HepG2 (cell line): Measurements from ENCODE around the gene FAM81A.

Experiments used
- FOXM1 ChIP-seq: sonication (generic); formaldehyde crosslinking; IDR thresholded peaks from 2 replicates; pipeline ENCODE4 v1.5.0; 2020; ENCODE audit warnings: missing genetic modification reagents
- HDAC6 ChIP-seq: fragments of 200-600 bp; sonication (generic); IDR thresholded peaks from 2 replicates; pipeline ENCODE4 v1.7.0; 2017; ENCODE audit warnings: mild to moderate bottlenecking, antibody characterized with exemption, low read length, low read depth
- NFE2L2 ChIP-seq: fragments of 150-350 bp; IDR thresholded peaks from 2 replicates; pipeline ENCODE4 v1.6.1; 2014; ENCODE audit warnings: low read length
- NPAS2 ChIP-seq: sonication (generic); formaldehyde crosslinking; IDR thresholded peaks from 2 replicates; pipeline ENCODE4 v1.8.0; 2022; ENCODE audit warnings: mild to moderate bottlenecking, missing genetic modification reagents, borderline replicate concordance
- POLR2A ChIP-seq, 2 experiments: IDR thresholded peaks; 2 replicates each; pipeline ENCODE4 v1.6.1; 2011; ENCODE audit warnings: low read depth in 2 of 2, low read length in 2 of 2, mild to moderate bottlenecking in 1 of 2, moderate library complexity in 1 of 2; ENCODE audit not compliant: insufficient read depth in 1 of 2
- RAD21 ChIP-seq: fragments of 450-650 bp; formaldehyde crosslinking; IDR thresholded peaks from 2 replicates; pipeline ENCODE4 v1.5.0; 2020; ENCODE audit warnings: mild to moderate bottlenecking
- TF ChIP-seq, protein P1 (sequence below): sonication (generic); formaldehyde crosslinking; IDR thresholded peaks from 2 replicates; pipeline ENCODE4 v1.5.0; 2020; ENCODE audit warnings: mild to moderate bottlenecking, missing genetic modification reagents, moderate library complexity
- TF ChIP-seq, protein P2 (sequence below): conservative IDR thresholded peaks from 2 replicates; pipeline ENCODE4 v1.6.1; 2018; ENCODE audit warnings: missing genetic modification reagents
- TF ChIP-seq, protein P3 (sequence below): fragments of 450-650 bp; IDR thresholded peaks from 2 replicates; pipeline ENCODE4 v1.6.1; 2017; ENCODE audit warnings: mild to moderate bottlenecking
- TF ChIP-seq, protein P4 (sequence below): sonication (generic); formaldehyde crosslinking; IDR thresholded peaks from 2 replicates; pipeline ENCODE4 v1.8.0; 2022; ENCODE audit warnings: missing genetic modification reagents, mild to moderate bottlenecking, moderate library complexity, borderline replicate concordance
- TF ChIP-seq, protein P5 (sequence below): sonication (generic); formaldehyde crosslinking; IDR thresholded peaks from 2 replicates; pipeline ENCODE4 v1.8.0; 2022; ENCODE audit warnings: low read depth, missing genetic modification reagents
- TF ChIP-seq, protein P6 (sequence below): sonication (generic); formaldehyde crosslinking; IDR thresholded peaks from 2 replicates; pipeline ENCODE4 v1.4.0; 2020; ENCODE audit warnings: missing genetic modification reagents

DNA sequence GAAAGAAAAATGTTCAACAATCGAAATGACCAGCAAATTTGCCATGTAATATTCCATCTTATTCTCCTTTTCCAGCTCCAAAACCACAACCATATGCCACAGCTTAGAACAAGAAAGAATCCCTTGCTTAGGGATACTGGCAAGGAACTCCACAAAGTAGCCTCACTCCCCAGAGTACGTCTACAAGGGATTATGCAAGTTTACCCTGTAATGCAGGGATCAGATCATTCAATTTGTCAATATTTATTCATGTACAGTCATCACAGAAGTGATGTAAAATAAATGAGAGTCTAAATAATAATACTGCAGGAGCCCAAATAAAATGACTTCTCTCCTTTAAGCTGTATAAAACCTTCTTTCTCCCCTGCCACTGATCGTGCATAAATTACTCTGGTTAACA, 41.8 kb upstream of the FAM81A start:
- TF ChIP-seq, protein P1, sequence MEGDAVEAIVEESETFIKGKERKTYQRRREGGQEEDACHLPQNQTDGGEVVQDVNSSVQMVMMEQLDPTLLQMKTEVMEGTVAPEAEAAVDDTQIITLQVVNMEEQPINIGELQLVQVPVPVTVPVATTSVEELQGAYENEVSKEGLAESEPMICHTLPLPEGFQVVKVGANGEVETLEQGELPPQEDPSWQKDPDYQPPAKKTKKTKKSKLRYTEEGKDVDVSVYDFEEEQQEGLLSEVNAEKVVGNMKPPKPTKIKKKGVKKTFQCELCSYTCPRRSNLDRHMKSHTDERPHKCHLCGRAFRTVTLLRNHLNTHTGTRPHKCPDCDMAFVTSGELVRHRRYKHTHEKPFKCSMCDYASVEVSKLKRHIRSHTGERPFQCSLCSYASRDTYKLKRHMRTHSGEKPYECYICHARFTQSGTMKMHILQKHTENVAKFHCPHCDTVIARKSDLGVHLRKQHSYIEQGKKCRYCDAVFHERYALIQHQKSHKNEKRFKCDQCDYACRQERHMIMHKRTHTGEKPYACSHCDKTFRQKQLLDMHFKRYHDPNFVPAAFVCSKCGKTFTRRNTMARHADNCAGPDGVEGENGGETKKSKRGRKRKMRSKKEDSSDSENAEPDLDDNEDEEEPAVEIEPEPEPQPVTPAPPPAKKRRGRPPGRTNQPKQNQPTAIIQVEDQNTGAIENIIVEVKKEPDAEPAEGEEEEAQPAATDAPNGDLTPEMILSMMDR (CRISPR knock-in tag): no peak
- TF ChIP-seq FOXM1 (no peak), RAD21 (CRISPR knock-in tag) (no peak), NPAS2 (CRISPR knock-in tag) (no peak), POLR2A (IDR thresholded peaks at IDR 0.05; ENCODE audit: insufficient read depth in 1 of 2, low read depth in 2 of 2, low read length in 2 of 2) (no peak), NFE2L2 (no peak), HDAC6 (no peak)
- TF ChIP-seq, protein P2, sequence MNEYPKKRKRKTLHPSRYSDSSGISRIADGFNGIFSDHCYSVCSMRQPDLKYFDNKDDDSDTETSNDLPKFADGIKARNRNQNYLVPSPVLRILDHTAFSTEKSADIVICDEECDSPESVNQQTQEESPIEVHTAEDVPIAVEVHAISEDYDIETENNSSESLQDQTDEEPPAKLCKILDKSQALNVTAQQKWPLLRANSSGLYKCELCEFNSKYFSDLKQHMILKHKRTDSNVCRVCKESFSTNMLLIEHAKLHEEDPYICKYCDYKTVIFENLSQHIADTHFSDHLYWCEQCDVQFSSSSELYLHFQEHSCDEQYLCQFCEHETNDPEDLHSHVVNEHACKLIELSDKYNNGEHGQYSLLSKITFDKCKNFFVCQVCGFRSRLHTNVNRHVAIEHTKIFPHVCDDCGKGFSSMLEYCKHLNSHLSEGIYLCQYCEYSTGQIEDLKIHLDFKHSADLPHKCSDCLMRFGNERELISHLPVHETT (CRISPR knock-in tag): no peak
- TF ChIP-seq, protein P3, sequence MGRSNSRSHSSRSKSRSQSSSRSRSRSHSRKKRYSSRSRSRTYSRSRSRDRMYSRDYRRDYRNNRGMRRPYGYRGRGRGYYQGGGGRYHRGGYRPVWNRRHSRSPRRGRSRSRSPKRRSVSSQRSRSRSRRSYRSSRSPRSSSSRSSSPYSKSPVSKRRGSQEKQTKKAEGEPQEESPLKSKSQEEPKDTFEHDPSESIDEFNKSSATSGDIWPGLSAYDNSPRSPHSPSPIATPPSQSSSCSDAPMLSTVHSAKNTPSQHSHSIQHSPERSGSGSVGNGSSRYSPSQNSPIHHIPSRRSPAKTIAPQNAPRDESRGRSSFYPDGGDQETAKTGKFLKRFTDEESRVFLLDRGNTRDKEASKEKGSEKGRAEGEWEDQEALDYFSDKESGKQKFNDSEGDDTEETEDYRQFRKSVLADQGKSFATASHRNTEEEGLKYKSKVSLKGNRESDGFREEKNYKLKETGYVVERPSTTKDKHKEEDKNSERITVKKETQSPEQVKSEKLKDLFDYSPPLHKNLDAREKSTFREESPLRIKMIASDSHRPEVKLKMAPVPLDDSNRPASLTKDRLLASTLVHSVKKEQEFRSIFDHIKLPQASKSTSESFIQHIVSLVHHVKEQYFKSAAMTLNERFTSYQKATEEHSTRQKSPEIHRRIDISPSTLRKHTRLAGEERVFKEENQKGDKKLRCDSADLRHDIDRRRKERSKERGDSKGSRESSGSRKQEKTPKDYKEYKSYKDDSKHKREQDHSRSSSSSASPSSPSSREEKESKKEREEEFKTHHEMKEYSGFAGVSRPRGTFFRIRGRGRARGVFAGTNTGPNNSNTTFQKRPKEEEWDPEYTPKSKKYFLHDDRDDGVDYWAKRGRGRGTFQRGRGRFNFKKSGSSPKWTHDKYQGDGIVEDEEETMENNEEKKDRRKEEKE: no peak
- TF ChIP-seq, protein P4, sequence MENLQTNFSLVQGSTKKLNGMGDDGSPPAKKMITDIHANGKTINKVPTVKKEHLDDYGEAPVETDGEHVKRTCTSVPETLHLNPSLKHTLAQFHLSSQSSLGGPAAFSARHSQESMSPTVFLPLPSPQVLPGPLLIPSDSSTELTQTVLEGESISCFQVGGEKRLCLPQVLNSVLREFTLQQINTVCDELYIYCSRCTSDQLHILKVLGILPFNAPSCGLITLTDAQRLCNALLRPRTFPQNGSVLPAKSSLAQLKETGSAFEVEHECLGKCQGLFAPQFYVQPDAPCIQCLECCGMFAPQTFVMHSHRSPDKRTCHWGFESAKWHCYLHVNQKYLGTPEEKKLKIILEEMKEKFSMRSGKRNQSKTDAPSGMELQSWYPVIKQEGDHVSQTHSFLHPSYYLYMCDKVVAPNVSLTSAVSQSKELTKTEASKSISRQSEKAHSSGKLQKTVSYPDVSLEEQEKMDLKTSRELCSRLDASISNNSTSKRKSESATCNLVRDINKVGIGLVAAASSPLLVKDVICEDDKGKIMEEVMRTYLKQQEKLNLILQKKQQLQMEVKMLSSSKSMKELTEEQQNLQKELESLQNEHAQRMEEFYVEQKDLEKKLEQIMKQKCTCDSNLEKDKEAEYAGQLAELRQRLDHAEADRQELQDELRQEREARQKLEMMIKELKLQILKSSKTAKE: no peak
- TF ChIP-seq, protein P5, sequence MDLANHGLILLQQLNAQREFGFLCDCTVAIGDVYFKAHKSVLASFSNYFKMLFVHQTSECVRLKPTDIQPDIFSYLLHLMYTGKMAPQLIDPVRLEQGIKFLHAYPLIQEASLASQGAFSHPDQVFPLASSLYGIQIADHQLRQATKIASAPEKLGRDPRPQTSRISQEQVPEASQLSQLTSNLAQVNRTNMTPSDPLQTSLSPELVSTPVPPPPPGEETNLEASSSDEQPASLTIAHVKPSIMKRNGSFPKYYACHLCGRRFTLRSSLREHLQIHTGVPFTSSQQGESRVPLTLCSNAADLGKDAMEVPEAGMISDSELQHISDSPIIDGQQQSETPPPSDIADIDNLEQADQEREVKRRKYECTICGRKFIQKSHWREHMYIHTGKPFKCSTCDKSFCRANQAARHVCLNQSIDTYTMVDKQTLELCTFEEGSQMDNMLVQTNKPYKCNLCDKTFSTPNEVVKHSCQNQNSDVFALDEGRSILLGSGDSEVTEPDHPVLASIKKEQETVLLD: no peak
- TF ChIP-seq, protein P6, sequence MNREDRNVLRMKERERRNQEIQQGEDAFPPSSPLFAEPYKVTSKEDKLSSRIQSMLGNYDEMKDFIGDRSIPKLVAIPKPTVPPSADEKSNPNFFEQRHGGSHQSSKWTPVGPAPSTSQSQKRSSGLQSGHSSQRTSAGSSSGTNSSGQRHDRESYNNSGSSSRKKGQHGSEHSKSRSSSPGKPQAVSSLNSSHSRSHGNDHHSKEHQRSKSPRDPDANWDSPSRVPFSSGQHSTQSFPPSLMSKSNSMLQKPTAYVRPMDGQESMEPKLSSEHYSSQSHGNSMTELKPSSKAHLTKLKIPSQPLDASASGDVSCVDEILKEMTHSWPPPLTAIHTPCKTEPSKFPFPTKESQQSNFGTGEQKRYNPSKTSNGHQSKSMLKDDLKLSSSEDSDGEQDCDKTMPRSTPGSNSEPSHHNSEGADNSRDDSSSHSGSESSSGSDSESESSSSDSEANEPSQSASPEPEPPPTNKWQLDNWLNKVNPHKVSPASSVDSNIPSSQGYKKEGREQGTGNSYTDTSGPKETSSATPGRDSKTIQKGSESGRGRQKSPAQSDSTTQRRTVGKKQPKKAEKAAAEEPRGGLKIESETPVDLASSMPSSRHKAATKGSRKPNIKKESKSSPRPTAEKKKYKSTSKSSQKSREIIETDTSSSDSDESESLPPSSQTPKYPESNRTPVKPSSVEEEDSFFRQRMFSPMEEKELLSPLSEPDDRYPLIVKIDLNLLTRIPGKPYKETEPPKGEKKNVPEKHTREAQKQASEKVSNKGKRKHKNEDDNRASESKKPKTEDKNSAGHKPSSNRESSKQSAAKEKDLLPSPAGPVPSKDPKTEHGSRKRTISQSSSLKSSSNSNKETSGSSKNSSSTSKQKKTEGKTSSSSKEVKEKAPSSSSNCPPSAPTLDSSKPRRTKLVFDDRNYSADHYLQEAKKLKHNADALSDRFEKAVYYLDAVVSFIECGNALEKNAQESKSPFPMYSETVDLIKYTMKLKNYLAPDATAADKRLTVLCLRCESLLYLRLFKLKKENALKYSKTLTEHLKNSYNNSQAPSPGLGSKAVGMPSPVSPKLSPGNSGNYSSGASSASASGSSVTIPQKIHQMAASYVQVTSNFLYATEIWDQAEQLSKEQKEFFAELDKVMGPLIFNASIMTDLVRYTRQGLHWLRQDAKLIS (CRISPR knock-in tag): no peak
